HUES64 (cell line): Measurements from ENCODE around the gene CSH2.
A peak's percentile ranks its signal among the peaks of the same experiment; 100 is the strongest.

Experiments used
- H3K27ac ChIP-seq: 2 replicates; pipeline ENCODE4 v1.7.0; 2013; ENCODE audit warnings: low read depth, low read length, inconsistent platforms
- H3K27me3 ChIP-seq: 2 replicates; pipeline ENCODE4 v1.6.1; 2013; ENCODE audit warnings: mild to moderate bottlenecking, low read length; ENCODE audit not compliant: insufficient read depth
- H3K36me3 ChIP-seq: 2 replicates; pipeline ENCODE4 v1.6.1; 2013; ENCODE audit warnings: mild to moderate bottlenecking, low read length; ENCODE audit not compliant: insufficient read depth
- H3K4me1 ChIP-seq: 2 replicates; pipeline ENCODE4 v1.6.1; 2013; ENCODE audit warnings: mild to moderate bottlenecking, low read length, moderate library complexity; ENCODE audit not compliant: insufficient read depth
- H3K4me3 ChIP-seq: 2 replicates; pipeline ENCODE4 v1.5.1; 2013; ENCODE audit warnings: mild to moderate bottlenecking, low read length, moderate library complexity
- H3K9ac ChIP-seq: 2 replicates; pipeline ENCODE4 v1.6.1; 2013; ENCODE audit warnings: mild to moderate bottlenecking, low read depth, low read length
- H3K9me3 ChIP-seq: 2 replicates; pipeline ENCODE4 v1.6.1; 2013; ENCODE audit warnings: low read depth, low read length; ENCODE audit not compliant: insufficient read depth
- WGBS: fragments of 150-250, 120-280 bp; methylation state at CpG from one replicate; pipeline ENCODE4 v1.1.7; 2013; ENCODE audit warnings: missing lambda C conversion rate; 5-methylcytosine and 5-hydroxymethylcytosine counted together

Gene CSH2

GRCh38 chr17:63833026-63833740 lies 40.3 kb downstream of the CSH2 start:
- no peak overlapping the region for H3K4me3 ChIP-seq
- H3K9me3 ChIP-seq = no peaks in the 10 kb centered on the region
- H3K36me3 ChIP-seq = peaks cover 79% of the 10 kb centered on the region
- WGBS = 93% methylated on average over 14 of the region's 14 CpGs
- H3K27me3 ChIP-seq = no peaks in the 10 kb centered on the region
- no peak overlapping the region for H3K9ac ChIP-seq
- H3K27ac ChIP-seq = no peak overlapping the region
- peaks cover under 1% of the 10 kb centered on the region; the same call in 1 of the 2 replicates for H3K4me1 ChIP-seq

- WGBS = 89% methylated on average over 2 of the region's 2 CpGs
- no peak overlapping the region for H3K27ac ChIP-seq
- no peaks in the 10 kb centered on the region; the same call in 1 of the 2 replicates for H3K4me1 ChIP-seq
- peaks cover 79% of the 10 kb centered on the region for H3K36me3 ChIP-seq
- H3K9ac ChIP-seq = no peak overlapping the region
- no peaks in the 10 kb centered on the region for H3K9me3 ChIP-seq
- no peaks in the 10 kb centered on the region for H3K27me3 ChIP-seq
- H3K4me3 ChIP-seq = no peak overlapping the region
These were observed 41.0 kb downstream of the CSH2 start for GRCh38 chr17:63832455-63832854.

- no peak overlapping the region for H3K9ac ChIP-seq
- H3K4me1 ChIP-seq = no peaks in the 10 kb centered on the region; the same call in 1 of the 2 replicates
- H3K9me3 ChIP-seq = no peaks in the 10 kb centered on the region
- peaks cover 78% of the 10 kb centered on the region for H3K36me3 ChIP-seq
- whole genome bisulfite sequencing = 98% methylated on average over 5 of the region's 5 CpGs
- no peaks in the 10 kb centered on the region for H3K27me3 ChIP-seq
- no peak overlapping the region for H3K4me3 ChIP-seq
- no peak overlapping the region for H3K27ac ChIP-seq
These were observed 41.5 kb downstream of the CSH2 start for GRCh38 chr17:63832014-63832413.

GRCh38 chr17:63831505-63831904 lies 42.0 kb downstream of the CSH2 start:
- Histone ChIP-seq H3K27me3 (no peaks in the 10 kb centered on the region), H3K9ac (no peak overlapping the region), H3K4me1 (no peaks in the 10 kb centered on the region; the same call in 1 of the 2 replicates), H3K4me3 (no peak overlapping the region), H3K9me3 (no peaks in the 10 kb centered on the region), H3K36me3 (peaks cover 73% of the 10 kb centered on the region), H3K27ac (no peak overlapping the region)
- 95% methylated on average over 8 of the region's 8 CpGs for WGBS

GRCh38 chr17:63830904-63831491 lies 42.5 kb downstream of the CSH2 start:
- WGBS = 96% methylated on average over 15 of the region's 15 CpGs
- no peak overlapping the region for H3K27ac ChIP-seq
- H3K9me3 ChIP-seq = no peaks in the 10 kb centered on the region
- H3K9ac ChIP-seq = no peak overlapping the region
- H3K4me3 ChIP-seq = no peak overlapping the region
- peaks cover 3% of the 10 kb centered on the region; the same call in 1 of the 2 replicates for H3K4me1 ChIP-seq
- H3K27me3 ChIP-seq = no peaks in the 10 kb centered on the region
- H3K36me3 ChIP-seq = peaks cover 68% of the 10 kb centered on the region

- no peaks in the 10 kb centered on the region for H3K27me3 ChIP-seq
- peaks cover 6% of the 10 kb centered on the region; the same call in 1 of the 2 replicates for H3K4me1 ChIP-seq
- H3K9ac ChIP-seq = no peak overlapping the region
- 94% methylated on average over 5 of the region's 5 CpGs for WGBS
- H3K9me3 ChIP-seq = no peaks in the 10 kb centered on the region
- H3K27ac ChIP-seq = no peak overlapping the region
- H3K4me3 ChIP-seq = no peak overlapping the region
- peaks cover 74% of the 10 kb centered on the region for H3K36me3 ChIP-seq
These were observed 43.2 kb downstream of the CSH2 start for GRCh38 chr17:63830278-63830677.

GRCh38 chr17:63828936-63829335 lies 44.5 kb downstream of the CSH2 start:
- H3K9ac ChIP-seq = no peak overlapping the region
- H3K27me3 ChIP-seq = no peaks in the 10 kb centered on the region
- no peaks in the 10 kb centered on the region for H3K9me3 ChIP-seq
- H3K36me3 ChIP-seq = peaks cover 79% of the 10 kb centered on the region
- WGBS = 94% methylated on average over 3 of the region's 3 CpGs
- H3K4me1 ChIP-seq = peaks cover 6% of the 10 kb centered on the region; the same call in 1 of the 2 replicates
- no peak overlapping the region for H3K27ac ChIP-seq
- H3K4me3 ChIP-seq = no peak overlapping the region

- Histone ChIP-seq H3K4me3 (peak overlapping the region; percentile 95), H3K27ac (peak overlapping the region; percentile 96)
These were observed 45.7 kb downstream of the CSH2 start for GRCh38 chr17:63827801-63828221.

GRCh38 chr17:63827002-63827800 lies 46.3 kb downstream of the CSH2 start, which contains the start of the genes FTSJ3 and PSMC5:
Gene FTSJ3, minus strand, starts transcription at chr17:63827663. Its CDS starts 761 bp downstream, at chr17:63826902.
Gene PSMC5, plus strand, starts transcription at chr17:63827431. Its CDS starts 60 bp downstream, at chr17:63827491.
- under 1% methylated on average over 58 of the region's 58 CpGs for WGBS
- H3K36me3 ChIP-seq = peaks cover 77% of the 10 kb centered on the region

More at GRCh38 chr17:63827801-63828221, 45.7 kb downstream of the CSH2 start:
- Histone ChIP-seq H3K9ac (peak overlapping the region; percentile 96), H3K27me3 (no peaks in the 10 kb centered on the region), H3K9me3 (no peaks in the 10 kb centered on the region), H3K36me3 (peaks cover 77% of the 10 kb centered on the region), H3K4me1 (peaks cover 6% of the 10 kb centered on the region; the same call in 1 of the 2 replicates)
- WGBS = 3% methylated on average over 19 of the region's 19 CpGs

GRCh38 chr17:63826468-63827001 lies 46.9 kb downstream of the CSH2 start:
- 2% methylated on average over 31 of the region's 31 CpGs for WGBS
- H3K27me3 ChIP-seq = no peaks in the 10 kb centered on the region
- H3K27ac ChIP-seq = peak overlapping the region; percentile 96
- H3K4me1 ChIP-seq = peaks cover 6% of the 10 kb centered on the region; the same call in 1 of the 2 replicates
- no peaks in the 10 kb centered on the region for H3K9me3 ChIP-seq
- H3K9ac ChIP-seq = peak overlapping the region; percentile 96
- peaks cover 77% of the 10 kb centered on the region for H3K36me3 ChIP-seq
- H3K4me3 ChIP-seq = peak overlapping the region; percentile 95

More at GRCh38 chr17:63827002-63827800, 46.3 kb downstream of the CSH2 start, which contains the start of the genes FTSJ3 and PSMC5:
- no peaks in the 10 kb centered on the region for H3K9me3 ChIP-seq
- no peaks in the 10 kb centered on the region for H3K27me3 ChIP-seq
- peak within 1 kb of the TSS; percentile 96 for H3K9ac ChIP-seq
- H3K4me3 ChIP-seq = peak within 1 kb of the TSS; percentile 95
- peaks cover 6% of the 10 kb centered on the region; the same call in 1 of the 2 replicates for H3K4me1 ChIP-seq
- peak within 1 kb of the TSS; percentile 96 for H3K27ac ChIP-seq
